Stimulated activated CD8-positive, alpha-beta memory T cell treated with anti-CD3 and anti-CD28 coated beads, Interleukin-4, amount 100 ng/mL, for 24 hours (primary cell): ENCODE data around the gene RAB7B.
A peak's percentile ranks its signal among the peaks of the same experiment; 100 is the strongest.

Experiments
- DNase-seq: peaks from one replicate; pipeline ENCODE4 v3.0.0-alpha.2; 2020; ENCODE audit warnings: low read depth

Gene RAB7B

GRCh38 chr1:206022766-206023165, 19.6 kb upstream of the RAB7B start:
- no peak for DNase-seq

GRCh38 chr1:206021626-206022365, 18.6 kb upstream of the RAB7B start:
- no peak for DNase-seq

DNA sequence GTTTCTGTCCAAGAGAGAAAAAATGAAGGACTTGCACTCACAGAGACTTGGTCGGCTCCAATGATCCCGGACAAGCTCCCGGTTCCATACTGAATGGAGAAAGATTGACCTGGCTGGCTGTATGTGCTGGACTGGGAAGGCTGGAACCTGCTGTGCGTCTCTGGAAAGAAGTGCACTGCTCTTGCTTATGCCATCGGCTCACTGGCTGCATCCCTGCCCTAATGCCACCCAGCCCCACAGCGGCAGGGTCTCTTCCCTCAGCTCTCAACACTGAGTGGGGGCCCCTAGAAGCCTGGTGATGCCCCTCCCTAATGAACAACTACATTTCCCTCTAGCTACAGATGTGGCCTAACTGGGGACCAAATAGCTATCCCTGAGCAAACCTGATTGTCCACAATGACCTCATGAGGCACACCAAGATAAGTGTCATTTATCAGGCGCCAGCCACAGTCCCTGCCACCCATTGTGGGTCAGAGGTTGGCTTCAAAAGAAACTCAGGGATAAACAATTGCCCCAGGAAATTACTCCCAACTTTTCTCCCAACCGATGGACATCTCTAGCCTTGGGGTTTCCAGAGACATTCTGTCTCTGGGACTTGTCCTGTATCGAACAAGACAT, 17.9 kb upstream of the RAB7B start:
- no peak for DNase-seq

GRCh38 chr1:206020393-206021007, 17.3 kb upstream of the RAB7B start:
- no peak for DNase-seq

DNA sequence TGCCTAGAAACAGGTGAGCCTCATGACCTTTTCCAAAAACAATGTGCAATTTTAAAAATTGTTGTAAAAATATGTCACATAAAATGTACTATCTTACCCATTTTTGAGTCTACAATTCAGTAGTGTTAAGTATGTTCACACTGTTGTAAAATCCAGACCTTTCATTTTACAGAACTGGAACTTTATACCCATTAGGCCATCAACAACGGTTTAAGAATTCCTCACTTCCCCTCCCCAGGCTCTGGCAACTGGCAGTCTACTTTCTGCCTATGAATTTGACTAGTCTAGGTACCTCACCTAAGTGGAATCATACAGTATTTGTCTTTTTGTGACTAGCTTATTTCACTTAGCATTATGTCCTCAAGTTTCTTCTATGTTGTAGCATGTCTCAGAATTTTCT, 11.9 kb upstream of the RAB7B start:
- no peak for DNase-seq

- DNase-seq = no peak
These were observed 11.4 kb upstream of the RAB7B start for GRCh38 chr1:206014601-206015000.

DNA sequence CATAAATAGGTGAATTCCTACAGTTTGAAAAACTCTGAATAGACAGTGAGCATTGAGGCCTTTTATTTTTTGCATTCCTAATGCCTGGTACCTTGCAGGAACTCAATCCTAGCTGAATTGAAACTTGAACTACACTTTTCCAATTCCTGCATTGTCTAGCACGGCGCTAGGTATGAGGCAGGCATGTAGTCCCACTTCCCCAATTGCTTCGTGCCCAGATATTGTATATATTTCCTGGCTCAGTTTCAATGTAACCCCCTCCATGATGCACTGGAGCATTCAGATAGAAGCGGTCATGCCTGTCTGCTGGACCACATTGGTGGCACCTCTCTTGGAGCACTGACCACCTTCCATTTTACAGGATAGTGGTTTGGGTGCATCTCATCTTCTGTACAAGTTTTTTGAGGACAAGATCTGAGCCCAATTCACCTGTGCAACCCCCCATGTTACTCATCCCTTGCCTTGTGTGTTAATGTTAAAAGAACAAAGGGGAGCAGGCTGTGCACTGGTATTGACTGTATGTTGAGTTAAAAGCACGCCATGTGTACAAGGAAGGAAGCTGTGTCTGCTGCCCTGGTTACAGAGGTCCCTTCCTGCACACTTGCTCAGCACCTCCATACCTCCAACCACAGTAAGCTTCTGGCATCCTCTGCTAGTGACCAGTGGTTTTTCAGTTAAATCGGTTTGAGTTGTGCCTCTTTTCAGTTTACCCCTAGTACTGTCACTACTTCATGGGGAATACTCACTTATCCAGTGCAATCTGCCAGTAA, 10.0 kb upstream of the RAB7B start:
- DNase-seq = no peak

- peak; percentile 24 for DNase-seq
These were observed 9.1 kb upstream of the RAB7B start for GRCh38 chr1:206012086-206012859.

DNA sequence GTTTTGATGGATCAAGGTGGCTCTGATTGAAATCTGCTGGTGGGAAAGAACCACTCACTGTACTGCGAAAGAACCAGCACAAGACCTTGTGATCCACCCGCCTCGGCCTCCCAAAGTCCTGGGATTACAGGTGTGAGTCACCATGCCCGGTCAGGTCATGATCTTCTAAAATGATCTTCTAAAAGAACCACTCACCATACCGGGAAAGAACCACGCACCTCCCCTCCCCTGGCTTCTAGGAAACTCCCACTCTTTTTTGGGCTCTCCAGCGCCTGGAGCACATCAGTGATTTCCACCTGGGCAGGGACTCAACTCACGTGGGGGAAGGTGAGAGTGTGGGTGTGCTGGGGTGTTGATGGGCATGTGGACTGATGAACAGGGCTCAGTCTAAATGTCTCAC, 7.9 kb upstream of the RAB7B start:
- DNase-seq = no peak

- no peak for DNase-seq
These were observed 6.9 kb upstream of the RAB7B start for GRCh38 chr1:206010060-206010459.

- DNase-seq = no peak
These were observed 3.8 kb upstream of the RAB7B start for GRCh38 chr1:206006946-206007345.

DNA sequence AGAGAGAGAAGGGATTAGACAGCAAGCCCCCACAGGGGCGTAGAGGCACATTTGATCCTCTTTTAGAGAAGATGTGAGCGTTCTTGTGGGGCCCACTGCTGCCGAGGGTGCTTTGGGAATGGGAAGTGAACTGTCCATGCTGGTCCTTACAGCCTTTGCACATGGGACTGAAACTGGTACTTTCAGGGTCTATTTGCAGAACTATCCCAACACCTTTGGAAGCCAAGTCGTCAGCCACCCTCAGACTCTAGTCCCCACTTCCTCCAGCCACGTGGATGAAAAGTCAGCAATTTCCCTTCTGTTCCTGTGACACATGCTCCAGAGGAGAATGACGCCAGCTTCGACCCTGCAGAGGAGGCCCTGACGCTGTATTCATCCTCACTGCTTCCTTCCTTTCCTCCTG, 2.6 kb upstream of the RAB7B start:
- DNase-seq = no peak

GRCh38 chr1:206005234-206005633, 2.0 kb upstream of the RAB7B start:
- DNase-seq = no peak

DNA sequence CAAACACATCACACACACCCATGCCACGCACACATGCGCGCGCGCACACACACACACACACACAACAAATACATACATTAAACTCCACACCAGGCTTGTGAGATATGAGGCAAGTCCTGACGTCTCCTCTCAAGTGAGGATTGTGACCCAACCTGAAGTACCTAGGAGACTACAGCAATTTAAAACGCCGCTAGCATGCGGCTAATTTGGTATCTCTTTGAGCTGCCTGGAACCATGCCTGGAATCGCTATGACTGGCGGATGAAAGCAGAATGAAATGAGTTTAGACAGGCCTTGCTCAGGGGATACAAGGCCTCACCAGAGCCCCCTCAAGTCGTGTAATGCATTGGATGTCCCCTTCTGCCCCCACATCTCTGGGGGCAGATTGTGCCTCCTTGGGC, 1.6 kb upstream of the RAB7B start:
- no peak for DNase-seq

- no peak for DNase-seq
These were observed 932 bp upstream of the RAB7B start for GRCh38 chr1:206003854-206004800.

DNA sequence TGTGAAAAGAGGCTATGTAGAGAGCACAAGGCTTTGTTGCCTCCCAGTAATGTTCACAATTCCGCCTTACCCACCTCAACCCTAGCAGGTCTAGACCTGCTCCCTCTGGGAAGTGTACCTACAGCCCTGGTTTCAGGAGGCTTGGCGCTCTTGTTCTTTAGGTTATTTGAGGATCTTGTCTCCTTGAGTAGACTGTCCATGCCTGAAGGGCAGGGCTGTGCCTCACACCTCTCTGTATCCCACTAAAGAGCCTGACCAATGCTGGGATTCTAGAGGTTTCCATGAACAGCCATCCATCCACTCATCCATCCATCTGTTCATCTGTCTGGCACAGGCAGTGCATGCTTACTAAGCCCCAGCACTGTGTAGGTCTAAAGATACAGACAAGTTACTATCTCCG, 1.0 kb downstream of the RAB7B start:
- DNase-seq = no peak

GRCh38 chr1:206001476-206001888, 1.7 kb downstream of the RAB7B start:
- no peak for DNase-seq

GRCh38 chr1:206000641-206001339, 2.4 kb downstream of the RAB7B start:
- DNase-seq = no peak

GRCh38 chr1:205998457-205999241, 4.5 kb downstream of the RAB7B start:
- no peak for DNase-seq
